Measurements from ENCODE around the gene AKR1D1.
A peak's percentile ranks its signal among the peaks of the same experiment; 100 is the strongest.
"Not testable (repeated sequence)": the region's sequence is repeated elsewhere in the genome, so short reads cannot be mapped to it uniquely, and the experiment has no call there.

Gene AKR1D1

DNA sequence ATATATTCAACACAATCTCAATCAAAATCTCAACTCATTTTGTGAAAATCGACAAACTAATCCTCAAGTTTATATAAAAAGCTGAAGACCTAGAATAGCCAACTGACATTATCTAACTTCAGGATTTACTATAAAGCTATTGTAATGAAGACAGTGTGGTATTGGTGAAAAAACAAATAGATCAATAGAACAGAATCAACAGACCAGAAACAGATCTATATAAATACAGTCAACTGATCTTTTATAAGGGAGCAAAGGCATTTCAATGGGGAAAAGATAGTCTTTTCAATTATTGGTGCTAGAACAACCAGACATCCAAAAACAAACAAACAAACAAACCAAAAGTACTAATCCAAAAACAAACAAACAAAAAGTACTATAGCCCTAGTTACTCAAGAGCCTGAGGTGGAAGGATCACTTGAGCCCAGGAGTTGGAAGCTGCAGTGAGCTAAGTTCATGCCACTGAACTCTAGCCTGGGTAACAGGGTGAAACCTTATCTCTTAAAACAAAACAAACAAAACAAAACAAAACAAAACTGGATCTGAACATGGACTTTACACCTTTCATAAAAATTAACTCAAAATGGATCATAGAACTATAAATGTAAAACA, 26.6 kb upstream of the AKR1D1 start:
- FAIRE-seq (no peak), DNase-seq (ENCODE audit: insufficient read length) (no peak)
- TF ChIP-seq POLR2A (IDR thresholded peaks at IDR 0.05; ENCODE audit: low read depth, low read length) = no peak
- no peak for TF ChIP-seq POLR2AphosphoS5 (IDR thresholded peaks at IDR 0.05; ENCODE audit: low read depth, low read length)
- TF ChIP-seq TAF1 (IDR thresholded peaks at IDR 0.05; ENCODE audit: borderline replicate concordance, low read depth, low read length) = no peak

DNA sequence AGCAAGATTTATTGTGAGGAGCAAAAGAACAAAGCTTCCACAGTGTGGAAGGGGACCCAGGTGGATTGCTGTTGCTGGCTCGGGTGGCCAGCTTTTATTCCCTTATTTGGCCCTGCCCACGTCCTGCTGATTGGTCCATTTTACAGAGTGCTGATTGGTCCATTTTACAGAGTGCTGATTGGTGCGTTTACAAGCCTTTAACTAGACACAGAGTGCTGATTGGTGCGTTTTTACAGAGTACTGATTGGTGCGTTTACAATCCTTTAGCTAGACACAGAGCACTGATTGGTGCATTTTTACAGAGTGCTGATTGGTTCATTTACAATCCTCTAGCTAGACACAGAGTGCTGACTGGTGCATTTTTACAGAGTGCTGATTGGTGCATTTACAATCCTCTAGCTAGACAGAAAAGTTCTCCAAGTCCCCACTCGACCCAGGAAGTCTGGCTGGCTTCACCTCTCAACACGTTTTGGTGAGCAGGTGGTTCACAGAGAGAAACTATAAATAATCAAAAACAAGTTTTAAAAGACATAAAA, 24.5 kb upstream of the AKR1D1 start:
- not testable (repeated sequence) for FAIRE-seq; DNase-seq (ENCODE audit: insufficient read length)

DNA sequence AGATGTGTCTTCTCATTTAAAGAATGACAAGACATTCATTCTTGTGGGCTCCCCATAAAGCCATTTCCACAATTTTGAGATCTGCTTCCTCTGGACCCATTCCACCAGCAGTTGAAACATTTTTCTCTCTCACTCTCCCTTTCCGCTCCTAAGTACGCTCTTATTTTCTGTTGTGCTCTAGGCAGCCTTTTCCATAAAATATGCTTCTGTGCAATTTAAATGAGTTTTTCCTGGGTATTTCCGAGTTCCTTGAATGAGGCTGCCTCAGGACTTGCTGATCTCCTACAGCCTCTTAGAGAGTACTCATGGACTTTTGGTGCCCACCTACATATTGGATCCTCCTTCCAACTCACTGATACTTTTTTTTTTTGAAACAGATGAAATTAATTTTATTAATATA, 23.6 kb upstream of the AKR1D1 start:
- no peak for FAIRE-seq
- TF ChIP-seq POLR2AphosphoS5 (IDR thresholded peaks at IDR 0.05; ENCODE audit: low read depth, low read length) (no peak), POLR2A (IDR thresholded peaks at IDR 0.05; ENCODE audit: low read depth, low read length) (no peak), TAF1 (IDR thresholded peaks at IDR 0.05; ENCODE audit: borderline replicate concordance, low read depth, low read length) (no peak)
- no peak for DNase-seq (ENCODE audit: insufficient read length)

DNA sequence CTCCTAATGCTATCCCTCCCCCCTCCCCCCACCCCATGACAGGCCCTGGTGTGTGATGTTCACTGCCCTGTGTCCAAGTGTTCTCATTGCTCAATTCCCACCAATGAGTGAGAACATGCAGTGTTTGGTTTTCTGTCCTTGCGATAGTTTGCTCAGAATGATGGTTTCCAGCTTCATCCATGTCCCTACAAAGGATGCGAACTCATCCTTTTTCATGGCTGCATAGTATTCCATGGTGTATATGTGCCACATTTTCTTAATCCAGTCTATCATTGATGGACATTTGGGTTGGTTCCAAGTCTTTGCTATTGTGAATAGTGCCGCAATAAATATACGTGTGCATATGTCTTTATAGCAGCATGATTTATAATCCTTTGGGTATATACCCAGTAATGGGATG, 20.6 kb upstream of the AKR1D1 start:
- FAIRE-seq; DNase-seq (ENCODE audit: insufficient read length): not testable (repeated sequence)

DNA sequence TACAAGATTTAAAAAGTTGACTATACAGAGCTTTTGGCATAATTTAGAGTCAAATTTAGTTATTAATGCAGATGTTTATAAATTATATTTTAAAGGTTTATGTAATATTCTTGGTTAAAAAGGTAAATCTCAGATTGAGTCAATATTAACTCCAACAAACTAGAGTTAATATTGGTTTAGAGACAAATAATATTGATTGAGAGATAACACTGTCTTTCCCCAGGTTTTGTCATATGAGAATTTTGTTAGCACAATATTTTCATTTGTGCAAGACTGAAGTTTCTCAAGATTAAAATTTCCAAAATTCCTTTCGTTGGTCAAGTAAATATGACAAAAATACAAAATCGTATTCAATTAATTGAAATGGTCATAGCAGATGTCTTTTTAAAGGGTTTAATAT, 12.9 kb upstream of the AKR1D1 start:
- FAIRE-seq = no peak
- TF ChIP-seq TAF1 (IDR thresholded peaks at IDR 0.05; ENCODE audit: borderline replicate concordance, low read depth, low read length) (no peak), POLR2AphosphoS5 (IDR thresholded peaks at IDR 0.05; ENCODE audit: low read depth, low read length) (no peak), POLR2A (IDR thresholded peaks at IDR 0.05; ENCODE audit: low read depth, low read length) (no peak)
- no peak for DNase-seq (ENCODE audit: insufficient read length)

DNA sequence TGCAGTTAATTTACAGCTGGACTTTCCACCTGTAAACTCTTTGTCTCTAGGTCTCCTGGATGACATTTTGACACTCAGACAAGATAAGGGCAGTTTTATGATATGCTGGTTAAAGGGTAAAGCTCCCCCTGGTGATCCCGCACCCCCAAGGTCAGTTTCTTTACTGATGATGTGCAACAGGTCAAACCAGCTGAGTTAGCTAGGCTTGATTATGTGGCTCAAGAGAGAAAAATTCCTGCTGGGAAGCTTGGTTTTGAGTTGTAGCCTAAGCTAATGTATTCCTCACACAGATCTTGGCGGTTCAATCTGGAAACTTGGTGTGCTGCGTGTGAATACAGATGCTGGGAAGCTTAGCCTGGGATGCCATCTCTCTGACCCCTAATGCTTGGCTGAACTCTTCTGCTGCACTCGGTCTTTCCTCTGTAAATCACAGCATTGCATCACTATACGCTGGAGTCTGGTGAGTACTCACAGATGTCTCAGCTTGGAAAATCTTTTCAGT, 11.4 kb upstream of the AKR1D1 start:
- no peak for TF ChIP-seq TAF1 (IDR thresholded peaks at IDR 0.05; ENCODE audit: borderline replicate concordance, low read depth, low read length)
- no peak for TF ChIP-seq POLR2A (IDR thresholded peaks at IDR 0.05; ENCODE audit: low read depth, low read length)
- TF ChIP-seq POLR2AphosphoS5 (IDR thresholded peaks at IDR 0.05; ENCODE audit: low read depth, low read length) = no peak
- DNase-seq (ENCODE audit: insufficient read length) = no peak
- no peak for FAIRE-seq

DNA sequence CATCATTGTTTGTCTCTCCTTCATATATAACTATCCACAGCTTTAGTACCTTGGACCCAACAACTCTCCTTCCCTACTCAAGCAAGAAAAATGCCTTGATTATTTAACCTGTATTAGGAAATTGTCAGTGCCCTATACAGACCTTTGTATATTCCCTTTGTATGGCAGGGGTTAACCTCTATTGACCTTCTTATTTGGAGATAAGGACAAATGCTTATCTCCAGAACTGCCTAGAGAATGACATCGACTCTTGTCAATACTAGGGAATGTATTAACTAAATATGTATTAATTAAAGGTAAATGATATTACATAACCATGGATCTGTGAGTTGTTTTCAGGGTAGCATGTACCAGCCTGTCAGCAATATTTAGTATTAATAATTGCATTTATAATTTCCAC, 10.4 kb upstream of the AKR1D1 start:
- FAIRE-seq = no peak
- TF ChIP-seq POLR2A (IDR thresholded peaks at IDR 0.05; ENCODE audit: low read depth, low read length) = no peak
- no peak for TF ChIP-seq POLR2AphosphoS5 (IDR thresholded peaks at IDR 0.05; ENCODE audit: low read depth, low read length)
- no peak for TF ChIP-seq TAF1 (IDR thresholded peaks at IDR 0.05; ENCODE audit: borderline replicate concordance, low read depth, low read length)
- DNase-seq (ENCODE audit: insufficient read length) = no peak

DNA sequence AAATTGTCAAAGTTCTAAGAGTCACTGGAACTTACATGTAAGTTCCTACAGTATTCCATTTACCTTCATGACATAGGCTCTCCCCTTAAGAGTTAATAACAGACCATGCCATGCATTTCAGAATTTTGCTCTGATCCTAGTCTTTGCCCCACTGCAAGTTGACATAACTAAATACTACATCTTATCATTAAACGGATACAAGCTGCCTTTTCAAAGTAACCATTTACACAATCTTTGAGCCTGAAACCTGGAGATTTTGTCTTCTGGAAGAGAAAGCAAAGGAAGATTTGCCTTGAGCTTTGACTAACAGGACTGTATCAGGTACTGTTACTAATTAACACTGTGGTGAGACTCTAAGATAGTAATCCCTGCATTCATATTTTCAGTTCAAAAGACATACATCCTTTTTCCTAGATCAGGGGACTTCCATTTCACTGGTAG, 9.3 kb upstream of the AKR1D1 start:
- no peak for FAIRE-seq
- TF ChIP-seq TAF1 (IDR thresholded peaks at IDR 0.05; ENCODE audit: borderline replicate concordance, low read depth, low read length) = no peak
- no peak for TF ChIP-seq POLR2A (IDR thresholded peaks at IDR 0.05; ENCODE audit: low read depth, low read length)
- TF ChIP-seq POLR2AphosphoS5 (IDR thresholded peaks at IDR 0.05; ENCODE audit: low read depth, low read length) = no peak
- DNase-seq (ENCODE audit: insufficient read length) = no peak

DNA sequence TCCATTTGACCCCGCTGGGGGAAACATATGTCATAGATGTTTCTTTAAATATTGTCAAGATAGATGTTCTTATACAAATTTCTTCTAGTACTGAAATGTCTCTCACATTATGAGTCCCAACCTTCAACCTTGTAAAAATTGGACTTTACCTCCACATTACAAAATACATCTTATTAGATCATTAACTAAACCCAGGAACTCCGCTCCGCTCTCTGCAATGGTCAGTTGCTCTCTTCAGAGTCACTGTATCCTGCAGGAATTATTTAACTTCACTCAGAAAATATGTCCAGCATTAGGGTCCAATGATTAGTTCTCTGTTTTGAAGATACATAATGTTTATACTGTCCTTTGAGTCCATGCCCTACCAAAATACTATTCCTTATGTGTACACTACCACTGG, 8.5 kb upstream of the AKR1D1 start:
- TF ChIP-seq POLR2AphosphoS5 (IDR thresholded peaks at IDR 0.05; ENCODE audit: low read depth, low read length) (no peak), POLR2A (IDR thresholded peaks at IDR 0.05; ENCODE audit: low read depth, low read length) (no peak), TAF1 (IDR thresholded peaks at IDR 0.05; ENCODE audit: borderline replicate concordance, low read depth, low read length) (no peak)
- FAIRE-seq = no peak
- DNase-seq (ENCODE audit: insufficient read length) = no peak

DNA sequence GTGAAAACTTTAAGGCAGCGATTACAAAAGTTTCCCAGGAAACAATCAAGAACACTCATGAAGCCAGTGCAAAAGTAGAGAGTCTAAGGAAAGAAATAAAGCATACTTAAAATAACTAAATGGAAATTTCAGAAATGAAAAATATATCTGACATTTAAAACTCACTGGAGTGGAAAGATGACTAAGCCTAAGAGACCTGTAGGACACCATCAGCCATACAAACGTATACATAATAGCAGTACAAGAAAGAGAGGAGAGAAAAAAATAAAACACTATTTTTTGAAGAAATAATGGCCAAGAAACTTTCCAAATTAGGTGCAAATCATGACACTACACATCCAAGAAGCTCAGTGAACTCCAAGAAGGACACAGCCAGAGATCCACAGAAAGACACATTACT, 5.4 kb upstream of the AKR1D1 start:
- TF ChIP-seq POLR2AphosphoS5 (IDR thresholded peaks at IDR 0.05; ENCODE audit: low read depth, low read length) (no peak), TAF1 (IDR thresholded peaks at IDR 0.05; ENCODE audit: borderline replicate concordance, low read depth, low read length) (no peak), POLR2A (IDR thresholded peaks at IDR 0.05; ENCODE audit: low read depth, low read length) (no peak)
- FAIRE-seq (no peak), DNase-seq (ENCODE audit: insufficient read length) (no peak)

DNA sequence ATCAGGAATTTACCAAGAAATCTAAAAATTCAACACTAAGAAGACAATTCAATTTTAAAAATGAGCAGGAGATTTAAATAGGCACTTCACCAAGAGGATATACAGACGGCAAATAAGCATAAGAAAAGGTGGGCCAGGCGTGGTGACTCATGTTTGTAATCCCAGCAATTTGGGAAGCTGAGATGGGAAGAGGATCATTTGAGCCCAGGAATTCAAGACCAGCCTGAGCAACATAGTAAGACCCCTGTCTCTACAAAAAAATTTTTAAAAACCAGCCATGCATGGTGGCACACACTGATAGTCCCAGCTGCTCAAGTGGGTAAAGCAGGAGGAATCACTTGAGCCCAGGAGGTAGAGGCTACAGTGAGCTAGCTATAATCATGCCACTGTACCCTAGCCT, 3.5 kb upstream of the AKR1D1 start:
- no peak for DNase-seq (ENCODE audit: insufficient read length)
- FAIRE-seq = no peak
- TF ChIP-seq POLR2A (IDR thresholded peaks at IDR 0.05; ENCODE audit: low read depth, low read length) = no peak
- TF ChIP-seq POLR2AphosphoS5 (IDR thresholded peaks at IDR 0.05; ENCODE audit: low read depth, low read length) = no peak
- TF ChIP-seq TAF1 (IDR thresholded peaks at IDR 0.05; ENCODE audit: borderline replicate concordance, low read depth, low read length) = no peak

DNA sequence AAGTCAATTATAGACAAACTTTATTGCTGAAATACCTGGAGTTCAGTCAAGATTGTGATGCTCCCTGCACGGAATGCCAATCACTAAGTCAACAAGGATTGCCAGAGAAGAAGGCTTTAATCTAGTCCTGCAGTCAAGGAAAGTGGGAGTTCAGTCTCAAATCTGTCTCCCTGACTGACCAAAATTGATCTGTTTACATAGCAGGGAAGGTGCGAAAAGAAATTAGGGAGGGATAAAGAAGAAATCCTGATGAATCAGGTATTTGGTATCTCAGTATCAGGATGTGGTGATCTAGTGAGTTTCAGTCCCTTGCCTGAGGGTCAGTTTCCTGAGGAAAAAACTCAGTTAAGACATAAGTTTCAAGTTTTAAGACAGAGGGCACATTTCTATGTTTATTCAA, 2.1 kb upstream of the AKR1D1 start:
- DNase-seq (ENCODE audit: insufficient read length) = no peak
- TF ChIP-seq TAF1 (IDR thresholded peaks at IDR 0.05; ENCODE audit: borderline replicate concordance, low read depth, low read length) = no peak
- TF ChIP-seq POLR2AphosphoS5 (IDR thresholded peaks at IDR 0.05; ENCODE audit: low read depth, low read length) = no peak
- TF ChIP-seq POLR2A (IDR thresholded peaks at IDR 0.05; ENCODE audit: low read depth, low read length) = no peak
- no peak for FAIRE-seq

DNA sequence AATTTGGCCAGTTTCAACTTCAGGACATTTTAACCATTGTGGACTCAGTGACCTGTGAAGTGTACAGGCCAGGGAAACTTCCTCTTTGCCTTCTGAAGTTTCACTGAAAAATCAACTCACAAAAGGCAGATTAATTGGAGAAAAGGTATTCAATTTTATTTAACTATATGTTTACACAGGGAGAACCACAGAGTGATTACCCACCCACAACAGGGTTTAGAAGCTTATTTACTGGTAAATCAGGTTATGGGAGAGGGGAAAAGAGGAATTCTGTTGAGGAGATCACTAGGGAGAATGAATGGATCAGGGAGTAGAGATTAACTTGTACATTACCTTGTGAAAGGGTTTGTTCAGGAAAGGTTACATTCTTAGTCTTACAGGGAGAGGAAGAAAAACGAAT, 1.7 kb upstream of the AKR1D1 start:
- TF ChIP-seq POLR2AphosphoS5 (IDR thresholded peaks at IDR 0.05; ENCODE audit: low read depth, low read length) (no peak), TAF1 (IDR thresholded peaks at IDR 0.05; ENCODE audit: borderline replicate concordance, low read depth, low read length) (no peak), POLR2A (IDR thresholded peaks at IDR 0.05; ENCODE audit: low read depth, low read length) (no peak)
- FAIRE-seq (peak; percentile 30), DNase-seq (ENCODE audit: insufficient read length) (no peak)

All from GM12892 (cell line).